ENCODE data around the gene FMN2.

FMN2 gene

GRCh38 chr1:240155605-240156004 lies 63.9 kb downstream of the FMN2 start:
- no peak overlapping the region for H3K9ac ChIP-seq (ENCODE audit: low read length)
- no peaks in the 10 kb centered on the region for H3F3A ChIP-seq (ENCODE audit: insufficient read depth)

GRCh38 chr1:240164742-240165141 lies 73.1 kb downstream of the FMN2 start:
- H4K20me1 ChIP-seq (ENCODE audit: low read depth, low read length), result no peaks in the 10 kb centered on the region
- TF ChIP-seq EZH2phosphoT487 (conservative IDR thresholded peaks at IDR 0.05; ENCODE audit: low read length) (no peak), CTCF (IDR thresholded peaks at IDR 0.05; ENCODE audit: insufficient read depth, low read length, poor library complexity, severe bottlenecking) (no peak)
- no peak overlapping the region for H3K9ac ChIP-seq (ENCODE audit: low read length)
- H3K27me3 ChIP-seq (ENCODE audit: low read length), result no peaks in the 10 kb centered on the region
- H3K4me3 ChIP-seq (ENCODE audit: insufficient read depth, low read length, poor library complexity, severe bottlenecking), result no peak overlapping the region
- no peaks in the 10 kb centered on the region for H3K9me2 ChIP-seq (replicated peaks; ENCODE audit: insufficient read depth, low read length)
- no peak overlapping the region for H2AFZ ChIP-seq (ENCODE audit: low read depth, low read length, severe bottlenecking)
- no peaks in the 10 kb centered on the region for H3K9me3 ChIP-seq (ENCODE audit: insufficient read depth, low read length)
- H3K4me2 ChIP-seq (ENCODE audit: low read depth, low read length, poor library complexity, severe bottlenecking), result no peak overlapping the region
- no peaks in the 10 kb centered on the region for H3K36me3 ChIP-seq (ENCODE audit: low read length)
- no peaks in the 10 kb centered on the region for H3F3A ChIP-seq (ENCODE audit: insufficient read depth)
- no peak overlapping the region for H3K27ac ChIP-seq (ENCODE audit: low read depth, low read length)
- H3K79me2 ChIP-seq (ENCODE audit: insufficient read depth, low read length), result no peaks in the 10 kb centered on the region

More at GRCh38 chr1:240155605-240156004, 63.9 kb downstream of the FMN2 start:
- TF ChIP-seq EZH2phosphoT487 (conservative IDR thresholded peaks at IDR 0.05; ENCODE audit: low read length) (no peak), CTCF (IDR thresholded peaks at IDR 0.05; ENCODE audit: insufficient read depth, low read length, poor library complexity, severe bottlenecking) (no peak)
- Histone ChIP-seq H3K9me2 (replicated peaks; ENCODE audit: insufficient read depth, low read length) (no peaks in the 10 kb centered on the region), H3K4me2 (ENCODE audit: low read depth, low read length, poor library complexity, severe bottlenecking) (no peak overlapping the region), H3K79me2 (ENCODE audit: insufficient read depth, low read length) (no peaks in the 10 kb centered on the region), H3K27me3 (ENCODE audit: low read length) (no peaks in the 10 kb centered on the region), H3K4me3 (ENCODE audit: insufficient read depth, low read length, poor library complexity, severe bottlenecking) (no peak overlapping the region), H3K27ac (ENCODE audit: low read depth, low read length) (no peak overlapping the region), H3K36me3 (ENCODE audit: low read length) (no peaks in the 10 kb centered on the region), H2AFZ (ENCODE audit: low read depth, low read length, severe bottlenecking) (no peak overlapping the region), H3K9me3 (ENCODE audit: insufficient read depth, low read length) (no peaks in the 10 kb centered on the region), H4K20me1 (ENCODE audit: low read depth, low read length) (no peaks in the 10 kb centered on the region)

GRCh38 chr1:240169188-240169587 lies 77.5 kb downstream of the FMN2 start:
- Histone ChIP-seq H3K4me2 (ENCODE audit: low read depth, low read length, poor library complexity, severe bottlenecking) (no peak overlapping the region), H3K9me2 (replicated peaks; ENCODE audit: insufficient read depth, low read length) (no peaks in the 10 kb centered on the region), H3K4me3 (ENCODE audit: insufficient read depth, low read length, poor library complexity, severe bottlenecking) (no peak overlapping the region), H3K9me3 (ENCODE audit: insufficient read depth, low read length) (no peaks in the 10 kb centered on the region), H4K20me1 (ENCODE audit: low read depth, low read length) (no peaks in the 10 kb centered on the region), H3K9ac (ENCODE audit: low read length) (no peak overlapping the region), H3K27me3 (ENCODE audit: low read length) (no peaks in the 10 kb centered on the region), H3K36me3 (ENCODE audit: low read length) (no peaks in the 10 kb centered on the region), H3F3A (ENCODE audit: insufficient read depth) (no peaks in the 10 kb centered on the region), H3K27ac (ENCODE audit: low read depth, low read length) (no peak overlapping the region), H2AFZ (ENCODE audit: low read depth, low read length, severe bottlenecking) (no peak overlapping the region), H3K79me2 (ENCODE audit: insufficient read depth, low read length) (no peaks in the 10 kb centered on the region)
- TF ChIP-seq CTCF (IDR thresholded peaks at IDR 0.05; ENCODE audit: insufficient read depth, low read length, poor library complexity, severe bottlenecking), result no peak
- no peak for TF ChIP-seq EZH2phosphoT487 (conservative IDR thresholded peaks at IDR 0.05; ENCODE audit: low read length)

Data from SU-DHL-6 (cell line).